SJSA1 (cell line): ENCODE data around the gene CEBPE. TPM values are rescaled to one million over a fixed set of nuclear protein-coding genes. Genes with fewer than 3 reads are reported as not detected.

Experiments
- DNase-seq, 2 experiments: peaks; one replicate each; pipeline ENCODE4 v3.0.0-alpha.2; 2015 to 2020; ENCODE audit warnings: low spot score in 2 of 2, low read depth in 1 of 2
- H3K27ac ChIP-seq: fragments of 250-450 bp; sonication (Bioruptor Pico); 2 replicates; pipeline ENCODE4 v1.5.1; 2020; ENCODE audit warnings: mild to moderate bottlenecking, moderate library complexity
- H3K27me3 ChIP-seq: fragments of 250-450 bp; sonication (Bioruptor Pico); replicated peaks from 2 replicates; pipeline ENCODE4 v1.5.1; 2020; ENCODE audit warnings: mild to moderate bottlenecking, moderate library complexity
- H3K36me3 ChIP-seq: fragments of 250-450 bp; sonication (Bioruptor Pico); 2 replicates; pipeline ENCODE4 v1.5.1; 2020; ENCODE audit warnings: mild to moderate bottlenecking
- H3K4me1 ChIP-seq: fragments of 250-450 bp; sonication (Bioruptor Pico); replicated peaks from 2 replicates; pipeline ENCODE4 v1.6.1; 2021; ENCODE audit warnings: mild to moderate bottlenecking
- H3K4me3 ChIP-seq: fragments of 250-450 bp; sonication (Bioruptor Pico); 2 replicates; pipeline ENCODE4 v1.5.1; 2020; ENCODE audit warnings: mild to moderate bottlenecking
- H3K9me3 ChIP-seq: fragments of 250-450 bp; sonication (Bioruptor Pico); replicated peaks from 2 replicates; pipeline ENCODE4 v1.5.1; 2020; ENCODE audit warnings: mild to moderate bottlenecking
- total RNA-seq: library from RNA; depleted of rRNA; stranded (reverse); fragments of >200 nt; shearing (Covaris generic); gene quantifications from 2 replicates; pipeline ENCODE4 v1.2.3, GENCODE V29; 2014

The CEBPE gene
- total RNA-seq, 1 experiment from 2014 or later = not detected

- Histone ChIP-seq H3K4me1 (0 out of 2 replicates have a peak, but pooled peaks cover 4% of the 10 kb centered on the region), H3K4me3 (peak within 1 kb of the TSS; percentile 82), H3K27me3 (no peaks in the 10 kb centered on the region), H3K27ac (peak within 1 kb of the TSS; percentile 84), H3K9me3 (no peaks in the 10 kb centered on the region), H3K36me3 (peaks cover 63% of the 10 kb centered on the region)
- peak; percentile 98 for DNase-seq
These were observed 23.6 kb downstream of the CEBPE start, which contains the start of gene C14orf119 for GRCh38 chr14:23095196-23096108. Gene C14orf119, plus strand, starts transcription at chr14:23095505. Its CDS starts 2,154 bp downstream, at chr14:23097659.

- Histone ChIP-seq H3K4me1 (0 out of 2 replicates have a peak, but pooled peaks cover 4% of the 10 kb centered on the region), H3K27ac (peak within 1 kb of the TSS; percentile 84), H3K9me3 (no peaks in the 10 kb centered on the region), H3K27me3 (no peaks in the 10 kb centered on the region), H3K36me3 (peaks cover 71% of the 10 kb centered on the region), H3K4me3 (peak within 1 kb of the TSS; percentile 82)
- peak; percentile 78 to 96 for DNase-seq
These were observed 24.3 kb downstream of the CEBPE start, which contains the start of gene ACIN1 for GRCh38 chr14:23094666-23095195. Gene ACIN1, minus strand, starts transcription at chr14:23095136. Its CDS starts 24 bp downstream, at chr14:23095112.

GRCh38 chr14:23093991-23094665 lies 24.9 kb downstream of the CEBPE start:
- peaks cover 73% of the 10 kb centered on the region for H3K36me3 ChIP-seq
- no peaks in the 10 kb centered on the region for H3K27me3 ChIP-seq
- no peak for DNase-seq
- H3K4me1 ChIP-seq = 0 out of 2 replicates have a peak, but pooled peaks cover 4% of the 10 kb centered on the region
- peak overlapping the region; percentile 82 for H3K4me3 ChIP-seq
- no peak overlapping the region for H3K27ac ChIP-seq
- H3K9me3 ChIP-seq = no peaks in the 10 kb centered on the region

DNA sequence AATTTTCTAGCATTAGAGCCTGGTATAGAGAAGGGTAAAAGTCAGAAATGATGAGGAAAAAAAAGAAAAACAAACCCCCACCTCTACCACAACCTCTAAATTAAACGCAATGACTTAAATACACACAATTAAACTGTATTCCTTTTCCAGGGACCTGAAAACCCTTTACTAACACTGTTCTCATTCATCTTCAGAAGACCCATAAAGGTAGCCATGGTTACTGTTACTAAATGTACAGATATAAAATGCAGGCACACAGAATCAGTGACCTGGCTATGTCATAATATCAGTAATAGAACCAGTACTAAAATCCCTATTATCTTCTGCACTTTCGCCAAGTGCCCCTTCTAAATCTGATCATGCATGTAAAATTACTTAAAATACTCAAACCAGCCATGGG lies 25.5 kb downstream of the CEBPE start:
- no peaks in the 10 kb centered on the region for H3K27me3 ChIP-seq
- no peak overlapping the region for H3K27ac ChIP-seq
- H3K36me3 ChIP-seq = peaks cover 73% of the 10 kb centered on the region
- no peak overlapping the region for H3K4me3 ChIP-seq
- H3K9me3 ChIP-seq = no peaks in the 10 kb centered on the region
- no peak for DNase-seq
- 0 out of 2 replicates have a peak, but pooled peaks cover 4% of the 10 kb centered on the region for H3K4me1 ChIP-seq

DNA sequence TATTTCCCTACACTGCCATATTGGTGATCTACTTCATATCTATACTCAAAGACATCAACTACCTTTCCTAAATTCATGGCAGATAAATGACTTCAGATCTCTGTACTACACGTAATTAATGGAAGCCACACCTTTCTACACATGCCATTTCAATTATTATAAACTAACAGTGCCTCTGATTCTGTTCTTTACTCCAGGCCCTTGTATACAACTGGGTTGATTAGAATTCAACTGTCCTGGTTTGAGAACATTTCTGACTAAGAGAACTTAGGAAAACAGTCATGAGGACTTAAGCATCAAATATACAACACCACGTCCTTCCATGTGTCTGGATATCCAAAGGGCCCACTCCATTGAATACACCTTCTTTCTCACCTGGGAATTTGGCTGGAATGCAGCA lies 26.0 kb downstream of the CEBPE start:
- no peak overlapping the region for H3K4me3 ChIP-seq
- H3K4me1 ChIP-seq = 0 out of 2 replicates have a peak, but pooled peaks cover 4% of the 10 kb centered on the region
- H3K9me3 ChIP-seq = no peaks in the 10 kb centered on the region
- no peak overlapping the region for H3K27ac ChIP-seq
- H3K36me3 ChIP-seq = peaks cover 73% of the 10 kb centered on the region
- no peak for DNase-seq
- no peaks in the 10 kb centered on the region for H3K27me3 ChIP-seq

DNA sequence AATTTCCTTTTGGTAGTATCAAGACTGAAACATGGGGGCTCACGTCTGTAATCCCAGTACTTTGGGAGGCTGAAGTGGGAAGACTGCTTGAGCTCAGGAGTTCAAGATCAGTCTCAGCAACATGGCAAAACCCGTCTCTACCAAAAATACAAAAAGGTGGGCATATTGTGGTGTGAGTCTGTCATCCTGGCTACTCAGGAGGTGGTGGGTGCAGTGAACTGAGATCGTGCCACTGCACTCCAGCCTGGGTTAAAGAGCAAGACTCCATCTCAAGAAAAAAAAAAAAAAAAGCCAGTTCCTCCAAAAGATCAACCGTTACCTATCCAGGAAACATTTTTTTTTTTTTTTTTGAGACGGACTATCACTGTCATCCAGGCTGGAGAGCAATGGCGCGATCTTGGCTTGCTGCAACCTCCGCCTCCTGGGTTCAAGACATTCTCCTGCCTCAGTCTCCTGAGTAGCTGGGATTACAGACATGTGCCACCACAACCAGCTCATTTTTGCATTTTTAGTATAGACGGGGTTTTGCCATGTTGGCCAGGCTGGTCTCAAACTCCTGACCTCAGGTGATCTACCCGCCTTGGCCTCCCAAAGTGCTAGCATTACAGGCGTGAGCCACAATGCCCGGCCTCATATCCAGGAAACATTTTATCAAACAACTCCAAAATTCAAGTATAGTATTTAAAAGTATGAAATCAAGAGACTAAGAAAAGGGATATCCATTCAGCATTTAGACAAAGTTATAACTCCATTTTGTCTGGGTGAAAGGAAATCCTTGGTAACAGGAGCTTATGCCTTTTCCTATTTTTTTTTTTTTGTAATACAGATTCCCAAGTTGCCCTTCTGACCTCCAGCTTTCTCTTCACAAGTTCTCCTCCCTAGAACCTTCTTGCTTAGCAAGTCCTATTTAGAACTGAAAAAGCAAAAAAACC lies 27.5 kb downstream of the CEBPE start:
- Histone ChIP-seq H3K27me3 (no peaks in the 10 kb centered on the region), H3K4me3 (no peak overlapping the region), H3K9me3 (no peaks in the 10 kb centered on the region), H3K36me3 (peaks cover 73% of the 10 kb centered on the region), H3K4me1 (0 out of 2 replicates have a peak, but pooled peaks cover under 1% of the 10 kb centered on the region), H3K27ac (no peak overlapping the region)
- no peak for DNase-seq

GRCh38 chr14:23090254-23090636 lies 28.8 kb downstream of the CEBPE start:
- Histone ChIP-seq H3K36me3 (peaks cover 83% of the 10 kb centered on the region), H3K4me3 (no peak overlapping the region), H3K27ac (no peak overlapping the region), H3K4me1 (no peaks in the 10 kb centered on the region), H3K27me3 (no peaks in the 10 kb centered on the region), H3K9me3 (no peaks in the 10 kb centered on the region)
- DNase-seq = no peak

DNA sequence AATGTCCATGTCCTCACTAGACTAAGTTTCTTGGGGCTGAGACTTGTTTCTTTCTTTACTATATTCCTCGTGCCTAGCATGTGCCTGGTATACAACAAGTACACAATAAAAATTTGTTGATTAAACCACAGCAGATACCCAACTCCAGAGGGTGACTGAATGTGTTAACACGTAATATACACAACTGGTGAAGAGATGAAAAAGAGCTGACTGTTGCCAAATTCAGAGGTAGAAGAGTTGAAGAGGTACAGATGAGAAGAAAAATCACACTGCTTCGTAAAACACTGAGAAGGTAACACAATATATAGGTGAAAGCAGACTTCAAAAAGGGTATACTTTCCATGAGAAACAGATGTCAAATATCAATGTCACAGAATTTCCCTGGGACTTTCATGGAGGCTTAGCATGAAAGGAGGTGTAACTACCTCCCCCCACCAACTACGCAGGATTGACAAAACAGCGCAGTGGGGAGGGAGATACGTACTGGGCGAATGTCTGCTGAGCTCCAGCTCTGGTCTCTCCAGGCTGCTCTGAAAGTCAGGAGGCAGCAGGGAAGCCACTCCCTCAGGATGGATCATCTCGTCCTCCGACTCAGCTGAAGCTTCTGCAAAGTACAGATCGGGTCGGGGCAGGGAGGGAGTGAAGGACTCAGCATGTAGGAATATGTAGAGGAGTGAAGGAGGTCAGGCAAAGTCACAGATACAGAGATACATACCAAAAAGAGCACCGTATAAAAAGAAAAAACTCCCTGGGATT lies 29.4 kb downstream of the CEBPE start:
- H3K4me1 ChIP-seq = no peaks in the 10 kb centered on the region
- H3K36me3 ChIP-seq = peaks cover 83% of the 10 kb centered on the region
- no peak overlapping the region for H3K4me3 ChIP-seq
- H3K27me3 ChIP-seq = no peaks in the 10 kb centered on the region
- H3K9me3 ChIP-seq = no peaks in the 10 kb centered on the region
- DNase-seq = no peak
- no peak overlapping the region for H3K27ac ChIP-seq

DNA sequence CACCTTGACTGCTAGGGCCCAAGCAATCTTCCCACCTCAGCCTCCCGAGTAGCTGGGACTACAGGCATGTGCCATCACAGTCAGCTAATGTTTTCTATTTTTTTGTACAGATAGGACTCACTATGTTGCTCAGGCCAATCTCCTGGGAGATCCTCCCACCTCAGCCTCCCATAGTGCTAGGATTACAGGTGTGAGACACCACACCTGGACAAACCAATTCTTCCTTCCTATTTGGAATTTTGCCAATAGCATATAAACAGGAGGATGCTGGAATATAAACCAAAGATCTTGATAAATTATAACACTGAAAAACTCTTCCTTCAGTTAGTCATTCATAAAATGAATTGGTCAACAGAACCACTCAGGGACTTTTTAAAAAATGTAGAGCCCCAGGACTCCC lies 32.5 kb downstream of the CEBPE start:
- Histone ChIP-seq H3K36me3 (peaks cover 80% of the 10 kb centered on the region), H3K27me3 (no peaks in the 10 kb centered on the region), H3K4me3 (no peak overlapping the region), H3K27ac (no peak overlapping the region), H3K4me1 (no peaks in the 10 kb centered on the region), H3K9me3 (no peaks in the 10 kb centered on the region)
- no peak for DNase-seq

DNA sequence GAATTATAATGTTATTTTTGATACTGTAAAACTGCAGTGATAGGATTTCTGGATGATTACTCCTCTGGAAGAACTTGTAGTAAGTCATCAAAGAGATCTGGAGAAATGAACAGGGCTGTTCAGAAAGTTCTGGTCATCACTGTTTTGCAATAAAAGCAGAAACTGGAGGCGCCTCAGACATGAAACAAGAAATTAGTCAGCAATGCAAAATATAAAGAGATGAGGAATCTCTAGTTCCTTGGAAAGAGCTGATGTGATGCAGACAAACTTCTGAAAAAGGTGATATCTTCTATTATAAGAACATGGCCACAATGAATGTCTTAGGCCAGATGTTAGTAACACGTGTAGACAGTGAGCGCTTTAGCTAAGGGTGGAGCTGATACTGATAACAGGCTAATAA lies 33.6 kb downstream of the CEBPE start:
- Histone ChIP-seq H3K4me1 (no peaks in the 10 kb centered on the region), H3K27me3 (no peaks in the 10 kb centered on the region), H3K9me3 (no peaks in the 10 kb centered on the region), H3K4me3 (no peak overlapping the region), H3K27ac (no peak overlapping the region), H3K36me3 (peaks cover 85% of the 10 kb centered on the region)
- DNase-seq = no peak

DNA sequence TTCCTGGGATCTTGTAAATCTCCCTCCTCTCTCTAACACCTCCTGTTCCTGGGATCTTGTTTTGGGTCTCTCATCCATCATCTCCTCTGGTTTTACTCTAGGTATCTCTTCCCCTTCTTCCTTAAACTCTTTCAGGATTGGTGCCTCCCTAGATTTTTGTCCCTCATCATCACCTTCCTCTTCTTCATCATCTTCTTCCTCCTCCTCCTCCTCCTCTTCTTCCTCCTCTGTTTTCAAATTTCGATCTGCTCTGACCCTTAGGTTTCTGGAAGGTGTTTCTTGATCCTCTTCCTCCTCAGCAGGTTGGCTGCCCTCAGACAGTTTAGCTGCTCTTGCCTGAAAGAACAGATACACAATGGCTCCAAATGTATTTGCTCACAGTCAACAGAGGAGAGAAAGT lies 38.6 kb downstream of the CEBPE start:
- Histone ChIP-seq H3K27me3 (no peaks in the 10 kb centered on the region), H3K4me1 (peaks cover 22% of the 10 kb centered on the region), H3K27ac (no peak overlapping the region), H3K4me3 (no peak overlapping the region), H3K9me3 (no peaks in the 10 kb centered on the region), H3K36me3 (peaks cover 85% of the 10 kb centered on the region)
- DNase-seq = no peak

DNA sequence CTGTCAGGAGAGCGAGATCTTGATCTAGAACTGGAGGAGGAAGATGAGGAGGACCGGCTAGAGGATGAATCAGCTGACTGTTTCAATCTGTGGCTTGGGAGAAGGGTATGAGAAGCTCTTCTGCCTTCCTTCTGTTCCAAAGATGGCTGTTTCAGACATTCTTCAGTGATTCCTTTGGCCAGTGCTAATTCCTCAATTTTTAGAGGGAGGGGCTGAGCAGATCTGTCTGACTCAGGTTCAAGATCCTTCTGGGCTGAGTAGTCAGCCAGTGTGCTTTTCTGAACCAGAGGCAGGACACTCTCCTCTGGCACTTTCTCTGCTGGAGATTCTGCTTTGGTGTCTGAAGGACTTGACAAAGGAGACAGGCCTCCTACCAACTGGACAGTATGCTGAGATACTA lies 39.3 kb downstream of the CEBPE start:
- Histone ChIP-seq H3K4me1 (peaks cover 22% of the 10 kb centered on the region), H3K36me3 (peaks cover 87% of the 10 kb centered on the region), H3K9me3 (no peaks in the 10 kb centered on the region), H3K27ac (no peak overlapping the region), H3K27me3 (no peaks in the 10 kb centered on the region), H3K4me3 (no peak overlapping the region)
- DNase-seq = no peak
